HEK293T (cell line): Measurements from ENCODE around the gene PRDM11.

Experiments
- BHLHE40 ChIP-seq: fragments of 450-650 bp; IDR thresholded peaks from 2 replicates; pipeline ENCODE4 v1.6.1; 2016; ENCODE audit warnings: mild to moderate bottlenecking, moderate library complexity, borderline replicate concordance
- ELF4 ChIP-seq: fragments of 450-650 bp; IDR thresholded peaks from 2 replicates; pipeline ENCODE4 v1.6.1; 2017; ENCODE audit warnings: antibody characterized with exemption
- FOXA1 ChIP-seq: fragments of 450-650 bp; IDR thresholded peaks from 2 replicates; pipeline ENCODE4 v1.6.1; 2016; ENCODE audit warnings: mild to moderate bottlenecking
- FOXK2 ChIP-seq: fragments of 450-650 bp; IDR thresholded peaks from 2 replicates; pipeline ENCODE4 v1.6.1; 2016; ENCODE audit warnings: mild to moderate bottlenecking
- FOXM1 ChIP-seq: fragments of 450-650 bp; IDR thresholded peaks from 2 replicates; pipeline ENCODE4 v1.6.1; 2017; ENCODE audit warnings: mild to moderate bottlenecking, borderline replicate concordance
- HDGF ChIP-seq: fragments of 450-650 bp; IDR thresholded peaks from 2 replicates; pipeline ENCODE4 v1.6.1; 2017; ENCODE audit warnings: antibody characterized with exemption, borderline replicate concordance
- L3MBTL2 ChIP-seq: fragments of 450-650 bp; conservative IDR thresholded peaks from 2 replicates; pipeline ENCODE4 v1.6.1; 2016; ENCODE audit warnings: mild to moderate bottlenecking
- LEF1 ChIP-seq: fragments of 450-650 bp; IDR thresholded peaks from 2 replicates; pipeline ENCODE4 v1.6.1; 2017; ENCODE audit warnings: mild to moderate bottlenecking, borderline replicate concordance
- NFRKB ChIP-seq: fragments of 450-650 bp; IDR thresholded peaks from 2 replicates; pipeline ENCODE4 v1.6.1; 2016; ENCODE audit warnings: mild to moderate bottlenecking, moderate library complexity
- SP1 ChIP-seq: fragments of 450-650 bp; IDR thresholded peaks from 2 replicates; pipeline ENCODE4 v1.6.1; 2017
- SUZ12 ChIP-seq: fragments of 450-650 bp; IDR thresholded peaks from 2 replicates; pipeline ENCODE4 v1.6.1; 2016; ENCODE audit warnings: mild to moderate bottlenecking
- TARDBP ChIP-seq: fragments of 450-650 bp; IDR thresholded peaks from 2 replicates; pipeline ENCODE4 v1.6.1; 2016
- TF ChIP-seq, protein P1 (sequence below): fragments of 450-650 bp; IDR thresholded peaks from 2 replicates; pipeline ENCODE4 v1.6.1; 2016

DNA sequence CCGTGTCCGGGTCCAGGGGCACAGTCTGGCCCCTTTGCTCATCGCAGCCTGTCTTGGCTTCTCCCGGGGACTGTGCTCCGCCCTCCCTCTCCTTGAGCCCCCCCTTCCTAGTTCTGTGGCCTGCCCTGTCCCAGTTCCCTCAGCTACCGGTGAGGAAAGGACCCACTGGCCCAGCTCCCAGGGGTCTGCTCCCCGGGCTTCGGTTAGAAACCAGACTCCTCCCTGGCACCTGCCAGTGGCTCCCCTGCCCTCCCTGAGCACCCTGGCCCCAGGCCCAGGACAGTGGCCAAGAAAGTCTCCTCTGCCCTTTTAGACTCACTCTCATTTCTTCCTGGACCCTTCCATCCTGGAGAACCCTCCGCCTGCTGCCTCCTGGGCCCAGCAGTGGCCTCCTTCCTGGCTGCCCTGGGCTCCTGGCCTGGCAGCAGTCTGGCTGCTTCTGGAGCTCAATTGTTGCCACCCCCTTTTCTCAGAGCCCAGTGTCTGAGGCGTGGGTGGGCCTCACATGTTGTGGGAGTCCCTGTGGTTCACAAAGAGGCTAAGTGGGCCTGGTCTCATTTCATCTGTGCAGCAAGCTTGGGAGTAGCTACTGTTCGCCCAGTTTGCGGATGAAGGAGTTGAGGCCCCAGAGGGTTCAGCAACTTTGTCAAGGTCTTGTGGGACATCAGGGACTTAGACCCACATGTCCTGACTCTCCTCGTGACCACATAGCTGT is 12.6 kb downstream of the PRDM11 start:
- TF ChIP-seq SP1 (no peak), LEF1 (no peak), SUZ12 (no peak), ELF4 (no peak), NFRKB (no peak), FOXM1 (no peak), HDGF (no peak), TARDBP (no peak), BHLHE40 (no peak), FOXK2 (no peak), L3MBTL2 (no peak), FOXA1 (no peak)
- TF ChIP-seq, protein P1, sequence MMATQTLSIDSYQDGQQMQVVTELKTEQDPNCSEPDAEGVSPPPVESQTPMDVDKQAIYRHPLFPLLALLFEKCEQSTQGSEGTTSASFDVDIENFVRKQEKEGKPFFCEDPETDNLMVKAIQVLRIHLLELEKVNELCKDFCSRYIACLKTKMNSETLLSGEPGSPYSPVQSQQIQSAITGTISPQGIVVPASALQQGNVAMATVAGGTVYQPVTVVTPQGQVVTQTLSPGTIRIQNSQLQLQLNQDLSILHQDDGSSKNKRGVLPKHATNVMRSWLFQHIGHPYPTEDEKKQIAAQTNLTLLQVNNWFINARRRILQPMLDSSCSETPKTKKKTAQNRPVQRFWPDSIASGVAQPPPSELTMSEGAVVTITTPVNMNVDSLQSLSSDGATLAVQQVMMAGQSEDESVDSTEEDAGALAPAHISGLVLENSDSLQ, result no peak
